ENCODE data around the gene PCDHGA8.
"Not testable (repeated sequence)": the region's sequence is repeated elsewhere in the genome, so short reads cannot be mapped to it uniquely, and the experiment has no call there.

Gene PCDHGA8

GRCh38 chr5:141369994-141370848 is 22.2 kb upstream of the PCDHGA8 start, which contains the start of gene PCDHGB3:
Gene PCDHGB3, plus strand, starts transcription at chr5:141370242. Its CDS starts 153 bp downstream, at chr5:141370395.
- DNase-seq (ENCODE audit: low read depth) = peak; percentile 30

DNA sequence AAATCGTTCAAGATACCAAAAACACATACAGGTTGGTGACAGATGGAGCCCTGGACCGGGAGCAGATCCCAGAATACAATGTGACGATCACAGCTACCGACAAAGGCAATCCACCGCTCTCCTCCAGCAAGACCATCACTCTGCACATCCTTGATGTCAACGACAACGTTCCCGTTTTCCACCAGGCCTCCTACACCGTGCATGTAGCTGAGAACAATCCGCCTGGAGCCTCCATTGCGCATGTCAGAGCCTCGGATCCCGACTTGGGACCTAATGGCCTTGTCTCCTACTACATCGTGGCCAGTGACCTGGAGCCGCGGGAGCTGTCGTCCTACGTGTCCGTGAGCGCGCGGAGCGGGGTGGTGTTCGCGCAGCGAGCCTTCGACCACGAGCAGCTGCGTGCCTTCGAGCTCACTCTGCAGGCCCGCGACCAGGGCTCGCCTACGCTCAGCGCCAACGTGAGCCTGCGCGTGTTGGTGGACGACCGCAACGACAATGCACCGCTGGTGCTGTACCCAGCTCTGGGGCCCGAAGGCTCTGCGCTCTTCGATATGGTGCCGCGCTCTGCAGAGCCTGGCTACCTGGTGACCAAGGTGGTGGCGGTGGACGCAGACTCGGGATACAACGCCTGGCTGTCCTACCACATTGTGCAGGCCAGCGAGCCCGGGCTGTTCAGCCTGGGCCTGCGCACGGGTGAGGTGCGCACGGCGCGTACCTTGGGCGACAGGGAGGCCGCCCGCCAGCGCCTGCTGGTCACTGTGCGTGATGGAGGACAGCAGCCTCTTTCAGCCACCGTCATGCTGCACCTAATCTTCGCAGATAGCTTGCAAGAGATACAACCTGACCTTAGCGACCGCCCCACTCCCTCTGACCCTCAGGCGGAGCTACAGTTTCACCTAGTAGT is 20.6 kb upstream of the PCDHGA8 start:
- H3K4me3 ChIP-seq (ENCODE audit: low read depth, low read length) = no peak overlapping the region

More at GRCh38 chr5:141369994-141370848, 22.2 kb upstream of the PCDHGA8 start, which contains the start of gene PCDHGB3:
- H3K4me3 ChIP-seq (ENCODE audit: low read depth, low read length) = peak within 1 kb of the TSS; percentile 37

DNA sequence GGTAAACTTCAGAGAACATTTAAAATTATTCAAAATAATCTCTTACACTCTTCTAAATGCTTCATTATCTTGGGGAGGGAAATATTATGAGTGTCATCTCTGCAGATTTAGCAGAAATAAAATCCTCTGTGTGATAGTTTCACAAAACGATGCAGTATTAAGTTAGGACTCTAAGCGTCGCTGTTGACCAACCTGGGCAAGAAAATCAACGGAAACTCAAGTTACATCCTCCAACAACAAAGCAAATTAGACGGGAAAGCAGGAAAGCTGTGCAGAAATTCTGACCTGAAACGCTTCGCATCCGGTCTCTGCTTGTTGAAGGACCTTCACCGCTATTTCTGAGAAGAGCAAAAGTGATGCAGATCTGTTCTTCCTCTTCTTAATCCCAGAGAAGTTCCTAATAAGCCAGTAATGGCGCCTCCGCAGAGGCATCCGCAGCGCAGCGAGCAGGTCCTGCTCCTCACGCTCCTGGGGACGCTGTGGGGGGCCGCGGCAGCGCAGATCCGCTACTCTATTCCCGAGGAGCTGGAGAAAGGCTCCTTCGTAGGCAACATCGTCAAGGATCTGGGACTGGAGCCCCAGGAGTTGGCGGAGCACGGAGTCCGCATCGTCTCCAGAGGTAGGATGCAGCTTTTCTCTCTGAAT is 18.6 kb upstream of the PCDHGA8 start, which contains the start of gene PCDHGA6:
PCDHGA6 (plus strand) TSS at position 219 of the 645 bp plus-strand sequence; CDS start at position 412, 193 bp downstream.
- no peak for DNase-seq (ENCODE audit: low read depth)
- peak within 1 kb of the TSS; percentile 49 for H3K4me3 ChIP-seq (ENCODE audit: low read depth, low read length)

More for the DNA sequence above, 20.6 kb upstream of the PCDHGA8 start:
- DNase-seq (ENCODE audit: low read depth) = no peak

- no peak for DNase-seq (ENCODE audit: low read depth)
- H3K4me3 ChIP-seq (ENCODE audit: low read depth, low read length) = no peak overlapping the region
These were observed 17.8 kb upstream of the PCDHGA8 start for GRCh38 chr5:141374627-141375026.

DNA sequence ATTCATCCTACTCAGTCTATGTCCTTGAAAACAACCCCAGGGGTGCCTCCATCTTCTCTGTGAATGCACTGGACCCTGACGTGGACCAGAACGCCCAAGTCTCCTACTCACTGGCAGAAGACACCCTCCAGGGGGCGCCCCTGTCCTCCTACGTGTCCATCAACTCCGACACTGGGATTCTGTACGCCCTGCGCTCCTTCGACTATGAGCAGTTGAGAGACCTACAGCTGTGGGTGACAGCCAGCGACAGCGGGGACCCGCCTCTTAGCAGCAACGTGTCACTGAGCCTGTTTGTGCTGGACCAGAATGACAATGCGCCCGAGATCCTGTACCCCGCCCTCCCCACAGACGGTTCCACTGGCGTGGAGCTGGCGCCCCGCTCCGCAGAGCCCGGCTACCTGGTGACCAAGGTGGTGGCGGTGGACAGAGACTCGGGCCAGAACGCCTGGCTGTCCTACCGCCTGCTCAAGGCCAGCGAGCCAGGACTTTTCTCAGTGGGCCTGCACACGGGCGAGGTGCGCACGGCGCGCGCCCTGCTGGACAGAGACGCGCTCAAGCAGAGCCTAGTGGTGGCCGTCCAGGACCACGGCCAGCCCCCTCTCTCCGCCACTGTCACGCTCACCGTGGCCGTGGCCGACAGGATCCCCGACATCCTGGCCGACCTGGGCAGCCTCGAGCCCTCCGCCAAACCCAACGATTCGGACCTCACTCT is 16.8 kb upstream of the PCDHGA8 start:
- H3K4me3 ChIP-seq (ENCODE audit: low read depth, low read length) = not testable (repeated sequence)

GRCh38 chr5:141382469-141383294 is 9.8 kb upstream of the PCDHGA8 start, which contains the start of gene PCDHGA7:
Gene PCDHGA7, plus strand, starts transcription at chr5:141382742. Its CDS starts 158 bp downstream, at chr5:141382900.
- DNase-seq (ENCODE audit: low read depth) = no peak

More for the DNA sequence above, 16.8 kb upstream of the PCDHGA8 start:
- not testable (repeated sequence) for DNase-seq (ENCODE audit: low read depth)

GRCh38 chr5:141383345-141383744 is 9.1 kb upstream of the PCDHGA8 start:
- DNase-seq (ENCODE audit: low read depth) = no peak
- H3K4me3 ChIP-seq (ENCODE audit: low read depth, low read length) = peak overlapping the region; percentile 61

More at GRCh38 chr5:141382469-141383294, 9.8 kb upstream of the PCDHGA8 start, which contains the start of gene PCDHGA7:
- H3K4me3 ChIP-seq (ENCODE audit: low read depth, low read length) = peak within 1 kb of the TSS; percentile 61

DNA sequence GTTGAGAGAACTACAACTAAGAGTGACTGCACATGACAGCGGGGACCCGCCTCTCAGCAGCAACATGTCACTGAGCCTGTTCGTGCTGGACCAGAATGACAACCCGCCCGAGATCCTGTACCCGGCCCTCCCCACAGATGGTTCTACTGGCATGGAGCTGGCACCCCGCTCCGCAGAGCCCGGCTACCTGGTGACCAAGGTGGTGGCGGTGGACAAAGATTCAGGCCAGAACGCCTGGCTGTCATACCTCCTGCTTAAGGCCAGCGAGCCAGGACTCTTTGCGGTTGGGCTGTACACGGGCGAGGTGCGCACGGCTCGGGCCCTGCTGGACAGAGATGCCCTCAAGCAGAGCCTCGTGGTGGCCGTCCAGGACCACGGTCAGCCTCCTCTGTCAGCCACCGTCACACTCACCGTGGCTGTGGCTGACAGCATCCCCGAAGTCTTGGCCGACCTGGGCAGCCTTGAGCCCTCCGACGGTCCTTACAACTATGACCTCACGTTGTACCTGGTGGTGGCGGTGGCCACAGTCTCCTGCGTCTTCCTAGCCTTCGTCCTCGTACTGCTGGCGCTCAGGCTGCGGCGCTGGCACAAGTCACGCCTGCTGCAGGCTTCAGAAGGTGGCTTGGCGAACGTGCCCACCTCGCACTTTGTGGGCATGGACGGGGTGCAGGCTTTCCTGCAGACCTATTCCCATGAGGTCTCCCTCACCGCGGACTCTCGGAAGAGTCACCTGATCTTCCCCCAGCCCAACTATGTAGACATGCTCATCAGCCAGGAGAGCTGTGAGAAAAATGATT is 7.8 kb upstream of the PCDHGA8 start:
- no peak for DNase-seq (ENCODE audit: low read depth)
- no peak overlapping the region for H3K4me3 ChIP-seq (ENCODE audit: low read depth, low read length)

DNA sequence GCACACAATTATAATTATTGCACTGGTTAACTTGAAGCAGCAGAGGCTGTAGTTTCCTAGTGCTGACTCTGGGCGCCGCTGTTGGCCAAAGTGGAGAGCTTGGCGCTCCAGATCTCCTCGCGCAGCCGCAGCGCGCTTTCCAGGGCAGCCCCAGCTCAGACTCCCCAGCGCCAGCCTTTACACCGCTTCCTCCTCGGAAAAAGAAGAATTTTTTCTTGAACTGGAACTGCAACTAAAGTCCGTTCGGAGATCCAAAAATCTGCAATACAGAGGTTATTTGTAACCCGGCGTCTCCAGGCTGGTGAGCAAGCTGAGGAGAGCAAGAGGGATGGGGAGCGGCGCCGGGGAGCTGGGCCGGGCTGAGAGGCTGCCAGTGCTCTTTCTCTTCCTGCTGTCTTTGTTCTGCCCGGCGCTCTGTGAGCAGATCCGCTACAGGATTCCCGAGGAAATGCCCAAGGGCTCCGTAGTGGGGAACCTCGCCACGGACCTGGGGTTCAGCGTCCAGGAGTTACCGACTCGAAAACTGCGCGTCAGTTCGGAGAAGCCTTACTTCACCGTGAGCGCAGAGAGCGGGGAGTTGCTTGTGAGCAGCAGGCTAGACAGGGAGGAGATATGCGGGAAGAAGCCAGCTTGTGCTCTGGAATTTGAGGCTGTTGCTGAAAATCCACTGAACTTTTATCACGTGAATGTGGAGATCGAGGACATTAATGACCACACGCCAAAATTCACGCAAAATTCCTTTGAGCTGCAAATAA is 4.7 kb upstream of the PCDHGA8 start, which contains the start of gene PCDHGB4:
PCDHGB4 (plus strand) TSS at position 142 of the 755 bp plus-strand sequence; CDS start at position 329, 187 bp downstream.
- H3K4me3 ChIP-seq (ENCODE audit: low read depth, low read length) = peak within 1 kb of the TSS; percentile 39
- DNase-seq (ENCODE audit: low read depth) = not testable (repeated sequence)

- H3K4me3 ChIP-seq (ENCODE audit: low read depth, low read length) = no peak overlapping the region
These were observed 3.8 kb upstream of the PCDHGA8 start for GRCh38 chr5:141388661-141389060.

DNA sequence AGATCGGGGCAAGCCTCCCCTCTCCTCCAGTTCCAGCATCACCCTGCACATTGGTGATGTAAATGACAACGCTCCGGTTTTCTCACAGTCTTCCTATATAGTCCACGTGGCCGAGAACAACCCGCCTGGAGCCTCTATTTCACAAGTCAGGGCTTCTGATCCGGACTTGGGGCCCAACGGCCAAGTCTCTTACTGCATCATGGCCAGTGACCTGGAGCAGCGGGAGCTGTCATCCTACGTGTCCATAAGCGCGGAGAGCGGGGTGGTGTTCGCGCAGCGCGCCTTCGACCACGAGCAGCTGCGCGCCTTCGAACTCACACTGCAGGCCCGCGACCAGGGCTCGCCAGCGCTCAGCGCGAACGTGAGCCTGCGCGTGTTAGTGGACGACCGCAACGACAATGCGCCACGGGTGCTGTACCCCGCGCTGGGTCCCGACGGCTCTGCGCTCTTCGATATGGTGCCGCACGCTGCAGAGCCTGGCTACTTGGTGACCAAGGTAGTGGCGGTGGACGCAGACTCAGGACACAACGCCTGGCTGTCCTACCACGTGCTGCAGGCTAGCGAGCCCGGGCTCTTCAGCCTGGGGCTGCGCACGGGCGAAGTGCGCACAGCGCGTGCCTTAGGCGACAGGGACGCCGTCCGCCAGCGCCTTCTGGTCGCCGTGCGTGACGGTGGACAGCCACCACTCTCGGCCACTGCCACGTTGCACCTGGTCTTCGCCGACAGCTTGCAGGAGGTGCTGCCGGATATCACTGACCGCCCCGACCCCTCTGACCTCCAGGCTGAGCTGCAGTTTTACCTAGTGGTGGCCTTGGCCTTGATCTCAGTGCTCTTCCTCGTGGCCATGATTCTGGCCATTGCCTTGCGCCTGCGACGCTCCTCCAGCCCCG is 3.0 kb upstream of the PCDHGA8 start:
- no peak overlapping the region for H3K4me3 ChIP-seq (ENCODE audit: low read depth, low read length)
- no peak for DNase-seq (ENCODE audit: low read depth)

More at GRCh38 chr5:141388661-141389060, 3.8 kb upstream of the PCDHGA8 start:
- DNase-seq (ENCODE audit: low read depth) = no peak

DNA sequence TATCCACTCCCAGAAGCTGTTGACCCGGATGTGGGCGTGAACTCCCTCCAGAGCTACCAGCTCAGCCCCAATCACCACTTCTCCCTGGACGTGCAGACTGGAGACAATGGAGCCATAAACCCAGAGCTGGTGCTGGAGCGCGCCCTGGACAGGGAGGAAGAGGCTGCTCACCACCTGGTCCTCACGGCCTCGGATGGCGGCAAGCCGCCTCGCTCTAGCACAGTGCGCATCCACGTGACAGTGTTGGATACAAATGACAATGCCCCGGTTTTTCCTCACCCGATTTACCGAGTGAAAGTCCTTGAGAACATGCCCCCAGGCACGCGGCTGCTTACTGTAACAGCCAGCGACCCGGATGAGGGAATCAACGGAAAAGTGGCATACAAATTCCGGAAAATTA is 834 bp downstream of the PCDHGA8 start:
- no peak for DNase-seq (ENCODE audit: low read depth)
- no peak overlapping the region for H3K4me3 ChIP-seq (ENCODE audit: low read depth, low read length)

GRCh38 chr5:141394401-141395187 is 2.2 kb downstream of the PCDHGA8 start:
- not testable (repeated sequence) for DNase-seq (ENCODE audit: low read depth); H3K4me3 ChIP-seq (ENCODE audit: low read depth, low read length)

DNA sequence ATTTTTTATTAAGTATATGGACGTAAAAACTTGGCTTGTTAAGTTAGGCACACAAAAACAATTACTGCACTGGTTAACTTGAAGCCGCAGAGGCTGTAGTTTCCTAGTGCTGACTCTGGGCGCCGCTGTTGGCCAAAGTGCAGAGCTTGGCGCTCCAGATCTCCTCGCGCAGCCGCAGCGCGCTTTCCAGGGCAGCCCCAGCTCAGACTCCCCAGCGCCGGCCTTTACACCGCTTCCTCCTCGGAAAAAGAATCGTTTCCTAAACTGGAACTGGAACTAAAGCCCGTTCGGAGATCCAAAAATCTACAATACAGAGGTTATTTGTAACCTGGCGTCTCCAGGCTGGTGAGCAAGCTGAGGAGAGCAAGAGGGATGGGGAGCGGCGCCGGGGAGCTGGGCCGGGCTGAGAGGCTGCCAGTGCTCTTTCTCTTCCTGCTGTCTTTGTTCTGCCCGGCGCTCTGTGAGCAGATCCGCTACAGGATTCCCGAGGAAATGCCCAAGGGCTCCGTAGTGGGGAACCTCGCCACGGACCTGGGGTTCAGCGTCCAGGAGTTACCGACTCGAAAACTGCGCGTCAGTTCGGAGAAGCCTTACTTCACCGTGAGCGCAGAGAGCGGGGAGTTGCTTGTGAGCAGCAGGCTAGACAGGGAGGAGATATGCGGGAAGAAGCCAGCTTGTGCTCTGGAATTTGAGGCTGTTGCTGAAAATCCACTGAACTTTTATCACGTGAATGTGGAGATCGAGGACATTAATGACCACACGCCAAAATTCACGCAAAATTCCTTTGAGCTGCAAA is 5.5 kb downstream of the PCDHGA8 start, which contains the start of gene PCDHGB5:
PCDHGB5 (plus strand) TSS at position 192 of the 796 bp plus-strand sequence; CDS start at position 373, 181 bp downstream.
- DNase-seq (ENCODE audit: low read depth) = peak; percentile 13
- H3K4me3 ChIP-seq (ENCODE audit: low read depth, low read length) = peak within 1 kb of the TSS; percentile 41
